K562 (cell line): ENCODE data around the gene HFE. TPM values are rescaled to one million over a fixed set of nuclear protein-coding genes. Genes with fewer than 3 reads are reported as not detected.

Experiments
- CC2D1A ChIP-seq: fragments of 450-650 bp; IDR thresholded peaks from 2 replicates; pipeline ENCODE4 v1.6.1; 2017; ENCODE audit warnings: mild to moderate bottlenecking
- EP400 ChIP-seq: fragments of 450-650 bp; IDR thresholded peaks from 2 replicates; pipeline ENCODE4 v1.6.1; 2017; ENCODE audit warnings: antibody characterized with exemption, mild to moderate bottlenecking, moderate library complexity
- MAFK ChIP-seq: IDR thresholded peaks from 2 replicates; pipeline ENCODE4 v1.6.1; 2011; ENCODE audit warnings: low read length, improper control_type of control experiment
- NFATC3 ChIP-seq: fragments of 450-650 bp; IDR thresholded peaks from 2 replicates; pipeline ENCODE4 v1.6.1; 2017; ENCODE audit warnings: mild to moderate bottlenecking
- NR1H2 ChIP-seq: sonication (generic); formaldehyde crosslinking; IDR thresholded peaks from 2 replicates; pipeline ENCODE4 v1.4.0; 2020; ENCODE audit warnings: mild to moderate bottlenecking, missing genetic modification reagents
- PPARD ChIP-seq: fragments of 250-450 bp; sonication (Bioruptor Pico); IDR thresholded peaks from 2 replicates; pipeline ENCODE4 v1.8.0; 2022; ENCODE audit warnings: inconsistent platforms, mild to moderate bottlenecking, moderate library complexity
- SRSF3 ChIP-seq: fragments of 200-400 bp; formaldehyde crosslinking; IDR thresholded peaks from 2 replicates; pipeline ENCODE4 v1.6.1; 2016; ENCODE audit warnings: mild to moderate bottlenecking, low read length, moderate library complexity; ENCODE audit not compliant: insufficient read depth
- TAF7 ChIP-seq: fragments of 450-650 bp; IDR thresholded peaks from 2 replicates; pipeline ENCODE4 v1.6.1; 2016; ENCODE audit warnings: missing genetic modification characterization, missing compliant biosample characterization
- ZNF224 ChIP-seq: sonication (generic); formaldehyde crosslinking; IDR thresholded peaks from 2 replicates; pipeline ENCODE4 v1.8.0; 2022; ENCODE audit warnings: mild to moderate bottlenecking, missing genetic modification reagents
- ZNF354B ChIP-seq: fragments of 250-450 bp; sonication (Bioruptor Pico); IDR thresholded peaks from 2 replicates; pipeline ENCODE4 v1.4.0; 2020
- ZNF764 ChIP-seq: fragments of 250-450 bp; sonication (Bioruptor Pico); IDR thresholded peaks from 2 replicates; pipeline ENCODE4 v1.4.0; 2020; ENCODE audit warnings: low read depth, mild to moderate bottlenecking, moderate library complexity
- ZNF766 ChIP-seq: fragments of 200-800 bp; sonication (Bioruptor generic); conservative IDR thresholded peaks from 2 replicates; pipeline ENCODE4 v1.6.1; 2016; ENCODE audit warnings: missing genetic modification characterization, missing compliant biosample characterization
- polyA plus RNA-seq, 8 experiments: library from polyadenylated mRNA; depleted of rRNA in 4 of 8; stranded (reverse) in 5 of 8; unstranded in 3 of 8; fragments of >200 nt; fragmentation: Nextera tagmentation in 2 of 8; fragmentation: Illumina TruSeq in 1 of 8; extraction: Ambion mirVana in 2 of 8; extraction: Trizol in 1 of 8; gene quantifications; 2 replicates each; pipeline versions ENCODE4 v1.2.1 to v1.2.3, GENCODE V29; 2011 to 2014; ENCODE audit warnings: inconsistent platforms in 1 of 8, missing spikeins in 1 of 8
- total RNA-seq, 7 experiments: library from RNA; depleted of rRNA in 6 of 7; stranded (reverse); fragments of >200 nt in 6 of 7; fragmentation: Illumina TruSeq in 2 of 7; extraction: Trizol in 2 of 7; gene quantifications; 2 replicates each; pipeline versions ENCODE4 v1.2.1 to v1.2.3, GENCODE V29; 2011 to 2021; ENCODE audit warnings: low replicate concordance in 1 of 7
- TF ChIP-seq, protein P1 (sequence below): fragments of 450-650 bp; IDR thresholded peaks from 2 replicates; pipeline ENCODE4 v1.6.1; 2016; ENCODE audit warnings: low read depth
- TF ChIP-seq, protein P2 (sequence below): fragments of 450-650 bp; IDR thresholded peaks from 2 replicates; pipeline ENCODE4 v1.6.1; 2016; ENCODE audit warnings: mild to moderate bottlenecking
- TF ChIP-seq, protein P3 (sequence below): IDR thresholded peaks from 2 replicates; pipeline ENCODE4 v1.6.1; 2011; ENCODE audit warnings: borderline replicate concordance, low read depth, mild to moderate bottlenecking, moderate library complexity, low read length; ENCODE audit not compliant: insufficient read depth, poor library complexity, severe bottlenecking

The HFE gene
- total and polyA plus RNA-seq, 9 of the 15 experiments (the other 6 are each of a cell fraction or from before 2014, with no cell fraction given), result 0.14 to 1.2 (median 0.76) TPM

DNA sequence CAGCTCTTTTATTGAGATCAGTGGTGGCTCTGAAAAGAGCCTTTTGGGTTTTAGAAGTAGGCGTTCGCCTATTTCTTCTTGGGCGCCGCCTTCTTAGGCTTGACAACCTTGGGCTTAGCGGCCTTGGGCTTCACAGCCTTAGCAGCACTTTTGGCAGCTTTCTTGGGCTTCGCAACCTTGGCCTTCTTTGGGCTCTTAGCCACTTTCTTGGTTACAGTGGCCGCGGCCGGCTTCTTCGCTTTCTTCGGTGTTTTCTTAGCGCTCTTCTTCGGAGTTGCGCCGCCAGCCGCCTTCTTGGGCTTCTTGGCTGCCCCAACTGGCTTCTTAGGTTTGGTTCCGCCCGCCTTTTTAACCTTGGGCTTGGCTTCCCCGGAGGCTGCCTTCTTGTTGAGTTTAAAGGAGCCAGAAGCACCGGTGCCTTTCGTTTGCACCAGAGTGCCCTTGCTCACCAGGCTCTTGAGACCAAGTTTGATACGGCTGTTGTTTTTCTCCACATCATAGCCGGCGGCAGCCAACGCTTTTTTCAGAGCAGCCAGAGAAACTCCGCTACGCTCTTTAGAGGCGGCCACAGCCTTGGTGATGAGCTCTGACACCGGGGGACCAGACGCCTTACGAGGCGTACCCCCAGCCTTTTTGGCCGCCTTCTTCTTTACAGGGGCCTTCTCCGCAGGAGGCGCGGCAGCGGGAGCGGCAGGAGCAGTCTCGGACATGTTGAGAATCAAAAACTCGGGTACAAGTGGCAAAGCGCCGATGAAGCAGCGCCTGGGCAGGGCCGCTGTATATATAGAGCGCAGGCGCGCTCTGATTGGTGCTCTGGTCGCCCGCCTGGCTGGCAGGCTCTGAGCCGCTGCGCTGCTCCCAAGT, 31.3 kb upstream of the HFE start (continued):
- TF ChIP-seq, protein P1, sequence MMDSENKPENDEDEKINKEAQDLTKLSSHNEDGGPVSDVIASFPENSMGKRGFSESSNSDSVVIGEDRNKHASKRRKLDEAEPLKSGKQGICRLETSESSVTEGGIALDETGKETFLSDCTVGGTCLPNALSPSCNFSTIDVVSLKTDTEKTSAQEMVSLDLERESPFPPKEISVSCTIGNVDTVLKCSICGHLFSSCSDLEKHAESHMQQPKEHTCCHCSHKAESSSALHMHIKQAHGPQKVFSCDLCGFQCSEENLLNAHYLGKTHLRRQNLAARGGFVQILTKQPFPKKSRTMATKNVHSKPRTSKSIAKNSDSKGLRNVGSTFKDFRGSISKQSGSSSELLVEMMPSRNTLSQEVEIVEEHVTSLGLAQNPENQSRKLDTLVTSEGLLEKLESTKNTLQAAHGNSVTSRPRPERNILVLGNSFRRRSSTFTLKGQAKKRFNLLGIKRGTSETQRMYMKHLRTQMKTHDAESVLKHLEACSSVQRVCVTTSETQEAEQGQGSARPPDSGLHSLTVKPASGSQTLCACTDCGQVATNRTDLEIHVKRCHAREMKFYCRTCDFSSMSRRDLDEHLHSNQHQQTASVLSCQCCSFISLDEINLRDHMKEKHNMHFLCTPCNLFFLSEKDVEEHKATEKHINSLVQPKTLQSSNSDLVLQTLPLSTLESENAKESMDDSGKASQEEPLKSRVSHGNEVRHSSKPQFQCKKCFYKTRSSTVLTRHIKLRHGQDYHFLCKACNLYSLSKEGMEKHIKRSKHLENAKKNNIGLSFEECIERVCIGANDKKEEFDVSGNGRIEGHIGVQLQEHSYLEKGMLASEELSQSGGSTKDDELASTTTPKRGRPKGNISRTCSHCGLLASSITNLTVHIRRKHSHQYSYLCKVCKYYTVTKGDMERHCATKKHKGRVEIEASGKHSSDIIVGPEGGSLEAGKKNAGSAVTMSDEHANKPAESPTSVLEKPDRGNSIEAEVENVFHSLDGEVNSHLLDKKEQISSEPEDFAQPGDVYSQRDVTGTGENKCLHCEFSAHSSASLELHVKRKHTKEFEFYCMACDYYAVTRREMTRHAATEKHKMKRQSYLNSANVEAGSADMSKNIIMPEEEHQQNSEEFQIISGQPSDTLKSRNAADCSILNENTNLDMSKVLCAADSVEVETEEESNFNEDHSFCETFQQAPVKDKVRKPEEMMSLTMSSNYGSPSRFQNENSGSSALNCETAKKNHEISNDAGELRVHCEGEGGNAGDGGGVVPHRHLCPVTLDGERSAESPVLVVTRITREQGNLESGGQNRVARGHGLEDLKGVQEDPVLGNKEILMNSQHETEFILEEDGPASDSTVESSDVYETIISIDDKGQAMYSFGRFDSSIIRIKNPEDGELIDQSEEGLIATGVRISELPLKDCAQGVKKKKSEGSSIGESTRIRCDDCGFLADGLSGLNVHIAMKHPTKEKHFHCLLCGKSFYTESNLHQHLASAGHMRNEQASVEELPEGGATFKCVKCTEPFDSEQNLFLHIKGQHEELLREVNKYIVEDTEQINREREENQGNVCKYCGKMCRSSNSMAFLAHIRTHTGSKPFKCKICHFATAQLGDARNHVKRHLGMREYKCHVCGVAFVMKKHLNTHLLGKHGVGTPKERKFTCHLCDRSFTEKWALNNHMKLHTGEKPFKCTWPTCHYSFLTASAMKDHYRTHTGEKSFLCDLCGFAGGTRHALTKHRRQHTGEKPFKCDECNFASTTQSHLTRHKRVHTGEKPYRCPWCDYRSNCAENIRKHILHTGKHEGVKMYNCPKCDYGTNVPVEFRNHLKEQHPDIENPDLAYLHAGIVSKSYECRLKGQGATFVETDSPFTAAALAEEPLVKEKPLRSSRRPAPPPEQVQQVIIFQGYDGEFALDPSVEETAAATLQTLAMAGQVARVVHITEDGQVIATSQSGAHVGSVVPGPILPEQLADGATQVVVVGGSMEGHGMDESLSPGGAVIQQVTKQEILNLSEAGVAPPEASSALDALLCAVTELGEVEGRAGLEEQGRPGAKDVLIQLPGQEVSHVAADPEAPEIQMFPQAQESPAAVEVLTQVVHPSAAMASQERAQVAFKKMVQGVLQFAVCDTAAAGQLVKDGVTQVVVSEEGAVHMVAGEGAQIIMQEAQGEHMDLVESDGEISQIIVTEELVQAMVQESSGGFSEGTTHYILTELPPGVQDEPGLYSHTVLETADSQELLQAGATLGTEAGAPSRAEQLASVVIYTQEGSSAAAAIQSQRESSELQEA, result no peak
- TF ChIP-seq ZNF764, result peak; percentile 84
- no peak for TF ChIP-seq PPARD (CRISPR knock-in tag)
- TF ChIP-seq SRSF3, result no peak
- TF ChIP-seq, protein P2, sequence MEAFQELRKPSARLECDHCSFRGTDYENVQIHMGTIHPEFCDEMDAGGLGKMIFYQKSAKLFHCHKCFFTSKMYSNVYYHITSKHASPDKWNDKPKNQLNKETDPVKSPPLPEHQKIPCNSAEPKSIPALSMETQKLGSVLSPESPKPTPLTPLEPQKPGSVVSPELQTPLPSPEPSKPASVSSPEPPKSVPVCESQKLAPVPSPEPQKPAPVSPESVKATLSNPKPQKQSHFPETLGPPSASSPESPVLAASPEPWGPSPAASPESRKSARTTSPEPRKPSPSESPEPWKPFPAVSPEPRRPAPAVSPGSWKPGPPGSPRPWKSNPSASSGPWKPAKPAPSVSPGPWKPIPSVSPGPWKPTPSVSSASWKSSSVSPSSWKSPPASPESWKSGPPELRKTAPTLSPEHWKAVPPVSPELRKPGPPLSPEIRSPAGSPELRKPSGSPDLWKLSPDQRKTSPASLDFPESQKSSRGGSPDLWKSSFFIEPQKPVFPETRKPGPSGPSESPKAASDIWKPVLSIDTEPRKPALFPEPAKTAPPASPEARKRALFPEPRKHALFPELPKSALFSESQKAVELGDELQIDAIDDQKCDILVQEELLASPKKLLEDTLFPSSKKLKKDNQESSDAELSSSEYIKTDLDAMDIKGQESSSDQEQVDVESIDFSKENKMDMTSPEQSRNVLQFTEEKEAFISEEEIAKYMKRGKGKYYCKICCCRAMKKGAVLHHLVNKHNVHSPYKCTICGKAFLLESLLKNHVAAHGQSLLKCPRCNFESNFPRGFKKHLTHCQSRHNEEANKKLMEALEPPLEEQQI, result no peak
- TF ChIP-seq ZNF224, result no peak
- no peak; the same call in none of the 2 replicates for TF ChIP-seq CC2D1A
- peak; percentile 68 for TF ChIP-seq TAF7
- peak; percentile 69 for TF ChIP-seq ZNF766 (CRISPR knock-in tag)
- no peak for TF ChIP-seq NFATC3
- TF ChIP-seq, protein P3, sequence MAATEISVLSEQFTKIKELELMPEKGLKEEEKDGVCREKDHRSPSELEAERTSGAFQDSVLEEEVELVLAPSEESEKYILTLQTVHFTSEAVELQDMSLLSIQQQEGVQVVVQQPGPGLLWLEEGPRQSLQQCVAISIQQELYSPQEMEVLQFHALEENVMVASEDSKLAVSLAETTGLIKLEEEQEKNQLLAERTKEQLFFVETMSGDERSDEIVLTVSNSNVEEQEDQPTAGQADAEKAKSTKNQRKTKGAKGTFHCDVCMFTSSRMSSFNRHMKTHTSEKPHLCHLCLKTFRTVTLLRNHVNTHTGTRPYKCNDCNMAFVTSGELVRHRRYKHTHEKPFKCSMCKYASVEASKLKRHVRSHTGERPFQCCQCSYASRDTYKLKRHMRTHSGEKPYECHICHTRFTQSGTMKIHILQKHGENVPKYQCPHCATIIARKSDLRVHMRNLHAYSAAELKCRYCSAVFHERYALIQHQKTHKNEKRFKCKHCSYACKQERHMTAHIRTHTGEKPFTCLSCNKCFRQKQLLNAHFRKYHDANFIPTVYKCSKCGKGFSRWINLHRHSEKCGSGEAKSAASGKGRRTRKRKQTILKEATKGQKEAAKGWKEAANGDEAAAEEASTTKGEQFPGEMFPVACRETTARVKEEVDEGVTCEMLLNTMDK, result no peak
- peak; percentile 98; the same call in 1 of the 2 replicates for TF ChIP-seq NR1H2 (CRISPR knock-in tag)
- no peak for TF ChIP-seq ZNF354B (CRISPR knock-in tag)
- TF ChIP-seq EP400, result peak; percentile 50
- 0 out of 2 replicates have a peak, but pooled peaks have one; percentile 13 for TF ChIP-seq MAFK
